GM19372 (cell line): ENCODE measurements around the gene DESI1.
"Not testable (repeated sequence)": the region's sequence is repeated elsewhere in the genome, so short reads cannot be mapped to it uniquely, and the experiment has no call there.

ENCODE experiments used
- ATAC-seq: cut with Tn5 transposase; IDR thresholded peaks from one replicate; pipeline ENCODE4 v1.9.1; 2021; ENCODE audit warnings: mild to moderate bottlenecking, low read depth, moderate library complexity; ENCODE audit not compliant: unreplicated experiment

DESI1 gene

DNA sequence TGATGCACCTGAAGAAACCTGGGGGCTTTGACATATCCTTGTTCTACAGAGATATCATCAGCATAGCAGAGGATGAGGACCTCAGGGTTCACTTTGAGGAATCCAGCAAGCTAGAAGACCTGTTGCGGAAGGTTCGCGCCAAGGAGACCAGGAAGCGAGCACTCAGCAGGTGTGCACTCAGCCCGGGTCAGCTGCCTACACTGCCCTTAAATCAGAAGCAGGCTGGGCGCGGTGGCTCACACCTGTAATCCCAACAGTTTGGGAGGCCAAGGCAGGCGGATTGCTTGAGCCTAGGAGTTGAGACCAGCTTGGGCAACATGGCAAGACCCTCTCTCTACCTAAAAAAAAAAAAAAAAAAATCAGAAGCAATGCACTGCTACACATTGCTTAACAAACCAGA is 16.8 kb upstream of the DESI1 start:
- ATAC-seq, result not testable (repeated sequence)

DNA sequence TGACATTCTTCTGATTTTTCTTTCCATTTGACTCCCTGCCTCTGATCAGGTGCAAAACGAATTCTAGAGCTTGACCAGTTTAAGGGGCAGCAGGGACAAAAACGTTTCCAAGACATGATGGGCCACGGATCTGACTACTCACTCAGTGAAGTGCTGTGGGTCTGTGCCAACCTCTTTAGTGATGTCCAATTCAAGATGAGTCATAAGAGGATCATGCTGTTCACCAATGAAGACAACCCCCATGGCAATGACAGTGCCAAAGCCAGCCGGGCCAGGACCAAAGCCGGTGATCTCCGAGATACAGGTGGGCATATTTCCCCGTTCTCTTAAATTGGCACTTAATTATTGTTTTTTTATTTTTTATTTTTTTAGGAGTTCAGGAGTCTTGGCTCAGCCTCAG is 15.6 kb upstream of the DESI1 start:
- ATAC-seq, result no peak

DNA sequence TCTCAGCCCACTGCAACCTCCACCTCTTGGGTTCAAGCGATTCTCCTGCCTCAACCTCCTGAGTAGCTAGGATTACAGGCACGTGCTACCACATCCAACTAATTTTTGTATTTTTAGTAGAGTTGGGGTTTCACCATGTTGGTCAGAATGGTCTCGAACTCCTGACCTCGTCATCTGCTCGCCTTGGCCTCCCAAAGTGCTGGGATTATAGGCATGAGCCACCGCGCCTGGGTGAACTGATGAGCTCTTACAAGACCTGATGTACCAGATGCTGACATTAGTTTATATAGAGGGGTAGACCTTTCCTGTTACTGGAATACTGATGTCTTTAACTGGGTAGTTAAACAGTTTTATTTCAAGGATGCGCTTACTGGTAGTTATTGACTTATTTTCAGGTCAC is 13.8 kb upstream of the DESI1 start:
- not testable (repeated sequence) for ATAC-seq

DNA sequence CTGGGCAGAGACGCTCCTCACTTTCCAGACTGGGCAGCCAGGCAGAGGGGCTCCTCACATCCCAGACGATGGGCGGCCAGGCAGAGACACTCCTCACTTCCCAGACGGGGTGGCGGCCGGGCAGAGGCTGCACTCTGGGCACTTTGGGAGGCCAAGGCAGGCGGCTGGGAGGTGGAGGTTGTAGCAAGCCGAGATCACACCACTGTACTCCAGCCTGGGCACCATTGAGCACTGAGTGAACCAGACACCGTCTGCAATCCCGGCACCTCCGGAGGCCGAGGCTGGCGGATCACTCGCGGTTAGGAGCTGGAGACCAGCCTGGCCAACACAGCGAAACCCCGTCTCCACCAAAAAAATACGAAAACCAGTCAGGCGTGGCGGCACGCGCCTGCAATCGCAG is 10.8 kb upstream of the DESI1 start:
- not testable (repeated sequence) for ATAC-seq

DNA sequence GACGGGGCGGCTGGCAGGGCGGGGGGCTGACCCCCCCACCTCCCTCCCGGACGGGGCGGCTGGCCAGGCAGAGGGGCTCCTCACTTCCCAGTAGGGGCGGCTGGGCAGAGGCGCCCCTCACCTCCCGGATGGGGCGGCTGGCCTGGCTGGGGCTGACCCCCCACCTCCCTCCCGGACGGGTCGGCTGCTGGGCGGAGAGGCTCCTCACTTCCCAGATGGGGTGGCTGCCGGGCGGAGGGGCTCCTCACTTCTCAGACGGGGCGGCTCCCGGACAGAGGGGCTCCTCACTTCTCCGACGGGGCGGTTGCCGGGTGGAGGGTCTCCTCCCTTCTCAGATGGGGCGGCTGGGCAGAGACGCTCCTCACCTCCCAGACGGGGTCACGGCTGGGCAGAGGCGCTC is 10.3 kb upstream of the DESI1 start:
- not testable (repeated sequence) for ATAC-seq

DNA sequence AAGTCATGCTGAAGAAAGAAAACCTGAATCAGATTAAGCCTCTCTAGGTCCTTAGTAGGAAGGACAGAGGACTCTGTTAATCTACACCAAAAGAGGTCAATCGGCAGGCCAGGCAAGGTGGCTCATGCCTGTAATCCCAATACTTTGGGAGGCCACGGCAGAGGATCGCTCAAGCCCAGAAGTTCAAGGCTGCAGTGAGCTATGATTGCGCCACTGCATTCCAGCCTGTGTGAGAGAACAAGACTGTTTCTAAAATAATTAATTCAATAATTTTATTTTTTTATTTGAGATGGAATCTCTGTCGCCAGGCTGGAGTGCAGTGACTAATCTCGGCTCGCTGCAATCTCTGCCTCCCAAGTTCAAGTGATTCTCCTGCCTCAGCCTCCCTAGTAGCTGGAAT is 4.7 kb upstream of the DESI1 start:
- no peak for ATAC-seq

DNA sequence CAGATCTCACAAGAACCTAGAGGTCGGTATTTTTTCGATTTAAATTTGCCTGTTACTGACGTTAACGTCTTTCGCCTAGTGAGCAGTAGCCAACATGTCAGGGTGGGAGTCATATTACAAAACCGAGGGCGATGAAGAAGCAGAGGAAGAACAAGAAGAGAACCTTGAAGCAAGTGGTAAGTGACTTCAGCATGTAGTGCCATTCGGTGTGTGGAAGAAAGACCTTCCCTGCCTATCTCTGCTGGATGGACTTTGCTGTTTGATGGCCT is 1.0 kb upstream of the DESI1 start:
- no peak for ATAC-seq

DNA sequence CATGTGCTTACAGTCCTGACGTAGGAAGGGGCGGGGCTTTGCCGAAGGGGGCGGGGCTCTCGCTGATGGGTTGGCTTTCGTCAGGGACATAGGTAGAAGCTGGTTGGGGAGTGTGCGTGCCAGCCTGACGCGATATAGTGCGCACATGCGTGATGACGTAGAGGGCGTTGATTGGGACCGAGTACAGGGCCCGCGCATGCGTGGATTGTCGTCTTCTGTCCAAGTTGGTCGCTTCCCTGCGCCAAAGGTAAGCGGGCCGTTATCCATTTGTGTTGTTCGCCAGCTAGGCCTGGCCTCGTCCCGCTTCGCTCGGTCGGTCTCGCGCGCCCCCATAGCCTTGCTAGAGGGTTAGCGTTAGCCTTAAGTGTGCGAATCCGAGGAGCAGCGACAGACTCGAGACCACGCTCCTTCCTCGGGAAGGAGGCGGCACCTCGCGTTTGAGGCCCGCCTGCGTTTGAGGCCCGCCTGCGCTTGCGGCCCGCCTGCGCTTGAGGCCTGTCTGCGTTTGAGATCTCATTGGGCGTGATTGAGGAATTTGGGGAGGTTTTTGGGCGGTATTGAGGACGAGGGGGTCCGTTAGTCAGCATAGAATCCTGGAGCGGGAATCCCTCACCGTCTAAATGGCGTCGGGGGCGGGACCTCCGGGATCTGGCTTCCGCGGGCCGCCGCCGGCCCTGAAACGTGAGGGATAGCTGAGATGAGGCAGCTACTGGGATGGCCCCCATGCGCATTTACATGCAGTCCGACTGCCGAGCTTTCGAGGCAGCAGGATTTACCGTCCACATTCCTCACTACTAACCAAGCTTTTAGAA is 462 bp upstream of the DESI1 start, which contains the start of gene XRCC6:
Gene XRCC6 (plus strand): TSS at position 197 of the 812 bp plus-strand sequence. CDS start 710 bp downstream, outside the sequence.
- ATAC-seq, result peak; percentile 87

DNA sequence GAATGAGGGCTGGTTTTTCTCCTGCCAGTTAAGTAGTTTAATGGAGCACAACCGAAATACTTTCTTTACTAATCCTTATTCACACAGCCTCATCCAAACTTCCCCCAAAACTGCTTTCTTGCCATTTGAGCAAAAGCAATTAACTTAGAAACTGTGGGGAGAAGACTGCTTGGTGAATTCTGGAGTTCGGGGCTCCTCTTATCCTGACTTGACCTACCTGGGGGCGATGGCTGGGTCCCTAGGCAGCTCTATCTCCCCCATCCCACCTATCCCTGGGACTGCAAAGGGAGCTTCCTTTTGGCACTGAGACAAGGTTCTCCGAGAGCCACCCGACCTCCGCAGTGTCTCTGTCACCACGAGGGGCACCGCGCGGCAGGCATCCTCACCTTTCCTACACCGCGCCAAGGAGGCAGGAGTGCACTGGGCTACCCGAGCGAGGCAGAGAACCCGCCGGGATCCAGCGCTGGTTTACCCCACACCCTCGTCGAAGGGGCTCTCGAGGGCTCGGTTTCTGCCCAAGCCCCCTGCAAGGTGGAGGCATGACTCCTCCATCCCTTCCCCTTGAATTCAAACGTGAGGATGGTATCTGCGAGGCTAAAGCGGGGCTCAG is 759 bp downstream of the DESI1 start:
- no peak for ATAC-seq

DNA sequence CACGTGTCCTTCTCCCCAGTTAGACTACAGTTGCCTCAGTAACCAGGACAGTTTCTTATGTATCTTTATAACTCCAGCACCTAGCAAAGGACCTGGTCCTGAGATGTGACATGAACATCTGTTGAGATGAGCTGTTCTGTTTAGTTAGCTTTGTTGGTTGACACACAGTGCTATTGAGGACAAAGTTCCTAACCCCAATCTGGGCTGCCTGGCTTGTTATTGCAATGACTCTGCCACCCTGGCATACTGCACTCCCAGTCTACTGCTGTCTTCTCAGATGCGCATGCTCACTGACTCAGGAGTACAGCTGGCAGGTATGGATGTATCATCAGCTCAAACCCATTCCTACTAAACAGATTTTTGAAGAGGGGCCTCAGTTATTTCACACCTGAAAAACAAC is 7.4 kb downstream of the DESI1 start:
- no peak for ATAC-seq

DNA sequence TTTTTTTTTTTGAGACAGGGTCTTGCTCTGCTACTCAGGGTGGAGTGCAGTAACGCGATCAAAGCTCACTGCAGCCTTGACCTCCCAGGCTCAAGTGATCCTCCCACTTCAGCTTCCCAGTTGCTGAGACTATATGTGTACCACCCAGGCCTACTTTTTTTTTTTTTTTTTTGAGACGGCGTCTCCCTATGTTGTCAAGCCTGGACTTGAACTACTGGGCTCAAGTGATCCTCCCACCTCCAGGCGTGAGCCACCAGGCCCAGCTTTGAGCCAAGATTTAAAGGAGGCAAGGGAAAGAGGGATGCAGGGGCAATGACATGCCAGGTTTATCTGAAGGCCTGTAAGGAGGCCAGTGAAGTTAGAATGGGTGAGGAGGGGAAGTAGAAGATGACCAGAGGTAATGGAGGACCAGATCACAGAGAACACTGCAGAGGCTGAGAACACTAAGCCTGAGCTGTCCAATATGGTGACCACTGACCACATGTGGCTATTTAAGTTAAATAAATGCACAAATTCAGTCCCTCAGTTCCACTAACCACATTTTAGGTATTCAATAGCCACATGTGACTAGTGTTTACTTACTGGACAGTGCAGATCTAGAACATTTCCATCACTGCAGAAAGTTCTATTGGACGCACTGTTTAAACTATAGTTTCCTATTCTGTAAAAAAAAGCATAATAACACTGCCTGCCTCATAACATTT is 8.1 kb downstream of the DESI1 start:
- ATAC-seq, result no peak

DNA sequence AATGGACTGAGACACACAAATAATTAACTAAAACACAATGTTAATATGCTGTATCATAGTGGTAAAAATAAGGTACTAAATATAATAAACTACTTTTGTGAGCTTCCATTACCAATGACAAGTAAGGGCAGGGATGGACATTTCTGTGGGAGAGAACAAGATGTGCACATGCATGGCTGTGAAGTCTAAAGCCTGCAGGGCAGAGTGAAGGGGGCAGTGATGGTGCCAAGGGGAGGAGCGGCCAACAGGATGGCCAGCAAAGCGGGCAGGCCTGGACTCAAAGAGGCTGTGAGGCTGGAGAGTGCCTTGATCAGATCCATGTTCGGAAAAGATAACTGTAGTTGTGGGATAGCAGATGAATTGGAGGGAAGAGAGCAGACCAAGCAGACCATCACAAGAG is 12.5 kb downstream of the DESI1 start:
- ATAC-seq, result no peak

DNA sequence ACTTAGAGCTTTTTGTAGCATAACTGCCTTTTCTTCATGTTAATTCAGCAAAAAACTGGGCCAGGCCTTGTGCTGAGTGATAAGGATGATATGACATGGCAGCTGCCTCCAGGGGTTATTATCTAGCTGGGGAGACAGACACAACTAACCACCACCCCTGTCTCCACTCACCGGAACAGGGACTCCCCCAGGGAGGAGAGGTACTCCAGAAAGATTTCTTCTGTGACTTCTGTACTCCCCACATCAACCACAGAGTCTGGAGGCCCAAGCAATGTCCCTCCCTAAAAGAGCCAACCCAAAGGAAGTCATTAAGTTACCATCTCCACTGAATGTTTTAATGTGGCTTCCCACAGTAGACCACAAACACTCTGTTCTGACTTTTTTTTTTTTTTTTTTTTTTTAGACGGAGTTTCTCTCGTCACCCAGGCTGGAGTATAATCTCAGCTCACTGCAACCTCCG is 16.9 kb downstream of the DESI1 start:
- ATAC-seq, result no peak

DNA sequence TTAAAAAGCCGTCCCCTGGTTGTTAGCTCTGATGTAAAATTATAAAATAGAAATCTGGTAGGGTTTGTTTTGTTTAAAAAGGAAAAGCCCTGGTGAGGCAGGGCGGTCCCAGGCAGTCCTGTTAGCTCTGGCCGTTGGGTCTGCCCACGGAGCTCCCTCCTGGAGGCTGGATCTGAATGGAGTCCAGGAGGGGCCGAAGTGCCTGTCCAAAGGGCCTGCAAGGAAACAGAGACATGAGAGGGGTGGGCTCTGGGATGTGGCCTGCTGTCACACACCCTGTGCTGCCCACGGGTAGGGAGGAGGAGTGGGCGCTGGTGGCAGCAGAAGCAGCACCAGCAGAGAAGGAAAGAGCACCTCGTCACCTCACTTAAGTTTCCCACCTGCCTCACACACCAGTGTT is 19.9 kb downstream of the DESI1 start:
- no peak for ATAC-seq

DNA sequence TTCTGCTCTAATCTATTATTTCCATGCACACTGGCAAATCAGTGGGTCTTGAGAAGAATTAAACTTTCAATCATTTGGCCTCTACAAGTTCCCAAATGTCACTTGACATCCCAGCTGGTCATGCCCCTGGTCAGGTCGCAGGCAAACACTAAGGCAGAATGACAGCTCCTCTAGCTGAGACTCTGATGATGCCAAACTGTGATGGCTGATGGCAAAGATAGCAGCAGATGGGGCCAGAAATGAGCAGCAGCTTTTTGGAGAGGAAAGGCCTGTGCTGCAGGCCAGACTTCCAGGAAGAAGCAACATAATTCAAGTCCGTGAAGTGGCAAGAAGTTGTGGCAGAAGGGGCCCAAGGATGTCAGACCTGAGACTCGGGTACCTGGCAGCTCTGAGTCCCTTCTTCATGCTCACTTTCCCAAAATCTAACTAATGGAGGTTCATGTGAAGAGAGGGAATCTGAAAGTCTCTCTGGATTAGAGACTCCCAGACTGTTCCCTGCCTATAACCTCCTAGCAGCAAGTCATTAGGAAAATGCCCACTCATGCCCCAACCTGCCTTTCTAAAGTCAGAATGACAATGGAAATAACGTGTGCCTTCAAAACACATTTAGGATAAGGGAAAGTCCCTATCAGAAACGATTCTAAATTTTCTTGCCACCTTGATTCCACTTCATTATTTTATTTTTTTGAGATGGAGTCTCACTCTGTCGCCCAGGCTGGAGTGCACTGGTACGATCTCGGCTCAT is 21.8 kb downstream of the DESI1 start:
- no peak for ATAC-seq

DNA sequence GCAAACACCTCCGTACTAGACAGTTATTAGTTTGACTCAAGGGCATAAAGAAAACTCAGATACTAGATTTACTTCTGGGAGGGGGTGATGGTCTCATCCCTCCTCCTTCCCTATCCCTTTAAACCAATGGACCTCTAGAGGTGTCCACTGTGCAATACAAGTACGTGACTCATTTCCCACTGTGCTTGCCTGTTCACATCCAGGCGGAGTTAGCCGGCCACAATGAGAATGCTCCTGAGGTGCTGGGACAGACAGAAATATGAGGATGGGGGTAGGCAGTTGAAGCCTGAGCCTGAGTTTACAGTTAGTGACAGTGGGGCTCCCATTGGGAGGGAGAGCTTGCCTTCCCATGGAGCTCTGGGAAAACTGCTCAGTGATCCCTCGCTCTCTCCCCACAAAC is 22.8 kb downstream of the DESI1 start:
- ATAC-seq, result no peak

DNA sequence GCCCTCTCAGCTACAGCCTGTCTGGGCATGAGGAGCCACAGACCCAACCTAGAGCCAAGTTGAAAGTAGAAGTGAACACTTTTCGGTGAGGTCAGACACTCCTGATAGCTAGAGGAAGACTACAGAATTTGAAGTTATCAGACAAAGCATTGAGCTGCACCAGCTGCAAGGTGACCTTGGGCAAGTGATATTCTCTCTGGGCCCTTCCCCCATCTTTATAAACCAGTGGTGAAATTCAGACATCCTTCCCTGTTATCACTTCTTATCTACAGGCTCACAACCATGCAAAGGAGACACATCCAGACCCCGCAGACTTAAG is 23.2 kb downstream of the DESI1 start:
- ATAC-seq, result no peak

DNA sequence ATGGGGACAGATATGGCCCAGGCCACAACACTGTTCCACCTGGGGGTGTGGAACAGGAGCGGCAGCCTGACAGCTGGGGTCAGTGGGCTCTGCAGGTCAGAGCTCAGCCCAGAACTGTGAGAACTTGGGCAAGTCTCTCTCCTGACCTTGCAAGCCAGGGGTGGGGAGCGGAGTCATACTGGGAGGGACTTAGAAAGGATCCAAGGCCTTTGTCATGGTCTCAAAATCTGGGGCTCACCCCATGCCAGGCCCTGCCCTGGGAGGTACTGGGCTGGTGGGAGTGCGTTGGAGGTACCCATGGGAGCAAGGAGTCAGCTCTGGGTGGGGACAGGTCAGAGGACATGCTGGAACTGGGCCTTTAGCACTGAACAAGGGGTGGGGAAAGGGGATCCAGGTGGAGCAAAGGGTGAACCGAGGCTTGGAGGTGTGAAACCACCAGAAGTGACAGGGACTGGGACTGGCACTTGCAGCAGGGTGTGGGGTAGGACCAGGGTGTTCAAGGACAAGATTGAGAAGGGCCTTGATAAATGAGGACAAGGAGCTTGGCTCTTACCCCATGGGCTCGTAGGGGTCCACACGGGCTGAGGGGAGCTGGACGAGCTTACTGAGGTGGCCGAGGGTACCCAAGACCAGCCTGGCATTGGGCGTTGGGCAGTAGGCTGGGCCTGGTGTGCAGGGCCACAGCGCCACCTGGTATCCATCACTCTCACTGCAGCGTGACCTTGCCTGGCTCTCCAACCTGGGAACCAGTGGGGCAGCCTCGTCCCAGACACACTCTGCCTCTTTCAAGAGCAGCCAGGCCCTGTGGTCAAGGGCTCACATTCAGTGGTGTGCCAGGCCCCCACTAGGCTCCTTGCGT is 23.8 kb downstream of the DESI1 start:
- ATAC-seq, result no peak

DNA sequence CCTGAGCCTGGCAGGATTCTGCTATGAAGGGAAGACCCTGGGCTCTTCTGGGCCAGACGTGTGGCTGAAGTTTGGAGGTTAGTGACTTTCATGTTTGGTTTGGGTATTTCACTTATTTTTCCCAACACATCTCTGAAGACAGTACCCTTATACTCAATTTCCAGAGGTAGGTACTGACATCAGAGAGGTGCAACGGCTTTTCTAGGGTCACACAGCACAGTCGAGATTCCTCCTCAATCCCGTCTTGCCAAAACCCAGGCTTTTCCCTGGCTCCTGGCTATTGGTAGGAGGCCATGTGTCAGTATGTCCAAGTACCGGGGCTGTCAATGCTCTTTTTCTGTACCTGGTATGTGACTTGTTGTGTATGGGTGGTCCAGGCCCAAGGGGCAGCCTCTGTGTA is 25.1 kb downstream of the DESI1 start:
- ATAC-seq, result no peak

DNA sequence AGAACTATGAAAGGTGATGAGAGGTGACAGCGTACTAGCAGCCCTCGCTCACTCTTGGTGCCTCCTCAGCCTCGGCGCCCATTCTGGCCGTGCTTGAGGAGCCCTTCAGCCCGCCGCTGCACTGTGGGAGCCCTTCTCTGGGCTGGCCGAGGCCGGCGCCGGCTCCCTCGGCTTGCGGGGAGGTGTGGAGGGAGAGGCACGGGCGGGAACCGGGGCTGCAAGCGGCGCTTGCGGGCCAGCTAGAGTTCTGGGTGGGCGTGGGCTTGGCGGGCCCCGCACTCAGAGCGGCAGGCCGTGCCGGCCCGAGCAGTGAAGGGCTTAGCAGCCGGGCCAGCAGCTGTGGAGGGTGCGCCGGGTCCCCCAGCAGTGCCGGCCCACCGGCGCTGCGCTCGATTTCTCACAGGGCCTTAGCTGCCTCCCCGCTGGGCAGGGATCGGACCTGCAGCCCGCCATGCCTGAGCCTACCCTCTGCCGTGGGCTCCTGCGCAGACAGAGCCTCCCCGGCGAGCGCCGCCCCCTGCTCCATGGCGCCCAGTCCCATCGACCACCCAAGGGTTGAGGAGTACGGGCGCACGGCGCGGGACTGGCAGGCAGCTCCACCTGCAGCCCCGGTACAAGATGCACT is 27.4 kb downstream of the DESI1 start:
- ATAC-seq, result not testable (repeated sequence)
